ENCODE results near the gene MEST.

MEST gene

DNA sequence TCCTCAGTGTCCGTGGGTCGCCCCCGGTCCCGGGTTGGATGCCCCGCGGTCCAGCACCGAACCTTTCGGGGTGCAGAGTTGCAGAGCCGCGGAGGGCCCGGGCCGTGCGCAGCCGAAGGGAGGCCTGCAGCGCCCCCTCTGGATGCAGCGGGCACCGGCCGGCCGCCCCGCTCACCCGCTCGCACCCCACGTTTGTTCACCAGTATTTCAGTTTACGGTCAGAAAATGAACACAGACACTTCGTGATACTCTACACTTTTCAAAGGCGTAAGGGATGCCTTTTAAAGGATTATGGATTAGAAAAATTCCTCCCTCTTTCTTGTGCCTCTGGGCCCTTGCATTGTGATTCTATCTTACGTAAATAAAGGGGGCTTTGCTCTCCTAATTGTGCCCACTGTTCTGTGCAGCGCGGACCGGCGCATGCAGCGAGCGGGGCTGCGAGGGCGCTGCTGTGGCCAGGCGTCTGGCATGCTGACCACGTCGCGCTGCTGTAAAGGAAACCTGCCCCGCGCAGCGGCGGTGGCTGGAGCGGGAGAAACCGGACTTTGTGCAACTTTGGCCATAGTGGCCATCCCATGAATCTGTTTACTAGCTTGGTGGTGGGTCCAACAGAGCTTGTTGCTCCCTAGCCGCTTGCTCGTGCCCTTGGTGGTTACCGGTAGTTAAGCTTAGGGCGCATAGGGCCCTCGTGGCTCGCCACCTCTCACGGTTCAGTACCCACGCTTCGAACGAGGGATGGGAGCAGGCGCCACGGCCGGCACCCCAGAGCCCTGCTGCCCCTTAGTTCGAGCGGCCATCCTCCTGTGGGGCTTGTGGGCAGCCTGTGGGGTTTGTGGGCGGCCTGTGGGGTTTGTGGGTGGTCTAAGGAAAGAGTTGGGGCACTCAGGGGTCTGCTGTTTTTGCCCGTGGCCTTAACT is 739 bp upstream of the MEST start:
- ATAC-seq, result peak; percentile 55
- TF ChIP-seq, protein P1, sequence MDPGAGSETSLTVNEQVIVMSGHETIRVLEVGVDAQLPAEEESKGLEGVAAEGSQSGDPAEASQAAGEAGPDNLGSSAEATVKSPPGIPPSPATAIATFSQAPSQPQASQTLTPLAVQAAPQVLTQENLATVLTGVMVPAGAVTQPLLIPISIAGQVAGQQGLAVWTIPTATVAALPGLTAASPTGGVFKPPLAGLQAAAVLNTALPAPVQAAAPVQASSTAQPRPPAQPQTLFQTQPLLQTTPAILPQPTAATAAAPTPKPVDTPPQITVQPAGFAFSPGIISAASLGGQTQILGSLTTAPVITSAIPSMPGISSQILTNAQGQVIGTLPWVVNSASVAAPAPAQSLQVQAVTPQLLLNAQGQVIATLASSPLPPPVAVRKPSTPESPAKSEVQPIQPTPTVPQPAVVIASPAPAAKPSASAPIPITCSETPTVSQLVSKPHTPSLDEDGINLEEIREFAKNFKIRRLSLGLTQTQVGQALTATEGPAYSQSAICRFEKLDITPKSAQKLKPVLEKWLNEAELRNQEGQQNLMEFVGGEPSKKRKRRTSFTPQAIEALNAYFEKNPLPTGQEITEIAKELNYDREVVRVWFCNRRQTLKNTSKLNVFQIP (CRISPR knock-in tag; IDR thresholded peaks at IDR 0.05; ENCODE audit: borderline replicate concordance, low read depth), result no peak
- TF ChIP-seq ZFP3 (CRISPR knock-in tag; IDR thresholded peaks at IDR 0.05) (no peak), ZNF70 (CRISPR knock-in tag; IDR thresholded peaks at IDR 0.05) (no peak)
- TF ChIP-seq, protein P2, sequence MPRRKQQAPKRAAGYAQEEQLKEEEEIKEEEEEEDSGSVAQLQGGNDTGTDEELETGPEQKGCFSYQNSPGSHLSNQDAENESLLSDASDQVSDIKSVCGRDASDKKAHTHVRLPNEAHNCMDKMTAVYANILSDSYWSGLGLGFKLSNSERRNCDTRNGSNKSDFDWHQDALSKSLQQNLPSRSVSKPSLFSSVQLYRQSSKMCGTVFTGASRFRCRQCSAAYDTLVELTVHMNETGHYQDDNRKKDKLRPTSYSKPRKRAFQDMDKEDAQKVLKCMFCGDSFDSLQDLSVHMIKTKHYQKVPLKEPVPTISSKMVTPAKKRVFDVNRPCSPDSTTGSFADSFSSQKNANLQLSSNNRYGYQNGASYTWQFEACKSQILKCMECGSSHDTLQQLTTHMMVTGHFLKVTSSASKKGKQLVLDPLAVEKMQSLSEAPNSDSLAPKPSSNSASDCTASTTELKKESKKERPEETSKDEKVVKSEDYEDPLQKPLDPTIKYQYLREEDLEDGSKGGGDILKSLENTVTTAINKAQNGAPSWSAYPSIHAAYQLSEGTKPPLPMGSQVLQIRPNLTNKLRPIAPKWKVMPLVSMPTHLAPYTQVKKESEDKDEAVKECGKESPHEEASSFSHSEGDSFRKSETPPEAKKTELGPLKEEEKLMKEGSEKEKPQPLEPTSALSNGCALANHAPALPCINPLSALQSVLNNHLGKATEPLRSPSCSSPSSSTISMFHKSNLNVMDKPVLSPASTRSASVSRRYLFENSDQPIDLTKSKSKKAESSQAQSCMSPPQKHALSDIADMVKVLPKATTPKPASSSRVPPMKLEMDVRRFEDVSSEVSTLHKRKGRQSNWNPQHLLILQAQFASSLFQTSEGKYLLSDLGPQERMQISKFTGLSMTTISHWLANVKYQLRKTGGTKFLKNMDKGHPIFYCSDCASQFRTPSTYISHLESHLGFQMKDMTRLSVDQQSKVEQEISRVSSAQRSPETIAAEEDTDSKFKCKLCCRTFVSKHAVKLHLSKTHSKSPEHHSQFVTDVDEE (CRISPR knock-in tag; IDR thresholded peaks at IDR 0.05), result no peak

DNA sequence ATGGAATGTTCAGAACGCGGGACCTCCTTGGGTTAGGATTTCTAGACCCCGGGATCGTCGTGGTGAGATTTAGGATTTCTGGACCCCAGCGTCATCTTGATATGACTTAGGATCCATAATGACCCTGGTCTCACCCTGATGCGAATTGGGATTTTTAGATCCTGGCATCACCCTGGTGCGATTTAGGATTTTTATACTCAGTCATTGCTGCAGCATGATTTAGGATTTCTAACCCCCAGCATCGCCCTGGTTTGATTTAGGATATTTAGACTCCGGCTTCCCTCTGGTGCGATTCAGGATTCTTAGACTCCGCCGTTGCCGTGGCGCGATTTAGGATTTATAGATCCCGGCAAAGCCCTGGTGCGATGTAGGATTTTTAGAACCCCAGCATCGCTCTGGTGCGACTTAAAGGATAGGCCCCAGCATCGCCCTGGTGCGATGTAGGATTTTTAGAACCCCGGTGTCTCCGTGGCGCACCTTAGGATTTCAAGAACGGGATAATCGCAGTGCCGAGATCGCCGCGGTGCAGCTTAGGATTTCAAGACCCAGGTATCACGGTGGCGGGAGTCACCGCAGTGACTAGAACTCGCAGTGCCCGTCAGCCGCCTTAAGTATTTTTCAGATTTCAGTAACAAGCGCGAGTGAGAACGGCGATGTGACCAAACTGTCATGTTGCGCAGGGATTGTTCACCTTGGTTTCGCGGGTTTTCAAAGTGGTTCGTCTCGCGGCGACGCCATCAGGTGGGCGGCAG is 814 bp downstream of the MEST start:
- no peak for ATAC-seq
- TF ChIP-seq ZFP30 (CRISPR knock-in tag; IDR thresholded peaks at IDR 0.05) (no peak), ZFP3 (CRISPR knock-in tag; IDR thresholded peaks at IDR 0.05) (no peak), ZNF8 (CRISPR knock-in tag; IDR thresholded peaks at IDR 0.05) (no peak), ZNF565 (CRISPR knock-in tag; conservative IDR thresholded peaks at IDR 0.05; ENCODE audit: low read depth) (no peak), PPARA (CRISPR knock-in tag; IDR thresholded peaks at IDR 0.05; ENCODE audit: borderline replicate concordance) (no peak), TCF4 (CRISPR knock-in tag; IDR thresholded peaks at IDR 0.05; ENCODE audit: borderline replicate concordance) (no peak), CSDC2 (CRISPR knock-in tag; IDR thresholded peaks at IDR 0.05) (no peak), RARB (CRISPR knock-in tag; IDR thresholded peaks at IDR 0.05) (no peak), ISL1 (CRISPR knock-in tag; IDR thresholded peaks at IDR 0.05) (no peak), BACH2 (CRISPR knock-in tag; IDR thresholded peaks at IDR 0.05; ENCODE audit: borderline replicate concordance) (no peak)
- TF ChIP-seq, protein P3, sequence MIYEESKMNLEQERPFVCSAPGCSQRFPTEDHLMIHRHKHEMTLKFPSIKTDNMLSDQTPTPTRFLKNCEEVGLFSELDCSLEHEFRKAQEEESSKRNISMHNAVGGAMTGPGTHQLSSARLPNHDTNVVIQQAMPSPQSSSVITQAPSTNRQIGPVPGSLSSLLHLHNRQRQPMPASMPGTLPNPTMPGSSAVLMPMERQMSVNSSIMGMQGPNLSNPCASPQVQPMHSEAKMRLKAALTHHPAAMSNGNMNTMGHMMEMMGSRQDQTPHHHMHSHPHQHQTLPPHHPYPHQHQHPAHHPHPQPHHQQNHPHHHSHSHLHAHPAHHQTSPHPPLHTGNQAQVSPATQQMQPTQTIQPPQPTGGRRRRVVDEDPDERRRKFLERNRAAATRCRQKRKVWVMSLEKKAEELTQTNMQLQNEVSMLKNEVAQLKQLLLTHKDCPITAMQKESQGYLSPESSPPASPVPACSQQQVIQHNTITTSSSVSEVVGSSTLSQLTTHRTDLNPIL (CRISPR knock-in tag; IDR thresholded peaks at IDR 0.05; ENCODE audit: low read depth), result no peak
- TF ChIP-seq, protein P4, sequence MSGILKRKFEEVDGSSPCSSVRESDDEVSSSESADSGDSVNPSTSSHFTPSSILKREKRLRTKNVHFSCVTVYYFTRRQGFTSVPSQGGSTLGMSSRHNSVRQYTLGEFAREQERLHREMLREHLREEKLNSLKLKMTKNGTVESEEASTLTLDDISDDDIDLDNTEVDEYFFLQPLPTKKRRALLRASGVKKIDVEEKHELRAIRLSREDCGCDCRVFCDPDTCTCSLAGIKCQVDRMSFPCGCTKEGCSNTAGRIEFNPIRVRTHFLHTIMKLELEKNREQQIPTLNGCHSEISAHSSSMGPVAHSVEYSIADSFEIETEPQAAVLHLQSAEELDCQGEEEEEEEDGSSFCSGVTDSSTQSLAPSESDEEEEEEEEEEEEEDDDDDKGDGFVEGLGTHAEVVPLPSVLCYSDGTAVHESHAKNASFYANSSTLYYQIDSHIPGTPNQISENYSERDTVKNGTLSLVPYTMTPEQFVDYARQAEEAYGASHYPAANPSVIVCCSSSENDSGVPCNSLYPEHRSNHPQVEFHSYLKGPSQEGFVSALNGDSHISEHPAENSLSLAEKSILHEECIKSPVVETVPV (CRISPR knock-in tag; IDR thresholded peaks at IDR 0.05), result no peak
- TF ChIP-seq, protein P1 (CRISPR knock-in tag; IDR thresholded peaks at IDR 0.05; ENCODE audit: borderline replicate concordance, low read depth), result no peak
- TF ChIP-seq, protein P2 (CRISPR knock-in tag; IDR thresholded peaks at IDR 0.05), result no peak

All from SK-N-SH treated with all-trans-retinoic acid at 6 μM for 48 hours (cell line).